Pancreas (tissue), 10 donors: ENCODE data around the gene ZMYM4. TPM values are rescaled to one million over a fixed set of nuclear protein-coding genes. Genes with fewer than 3 reads are reported as not detected.

Experiments
- ATAC-seq, 4 donors: fragments of 200-7000 bp; cut with Tn5 transposase; one replicate each; pipeline versions ENCODE4 v1.8.0 to v1.9.1; 2020; ENCODE audit warnings: mild to moderate bottlenecking in 4 of 4, moderate library complexity in 4 of 4
- DNase-seq, 6 donors: peaks; one replicate each; pipeline ENCODE4 v3.0.0-alpha.2; 2020
- FAIRE-seq: peaks from 2 replicates; lab custom pipeline; 2012; peaks lifted over from hg19 to GRCh38; lab: Jason Lieb, UNC
- H3K27ac ChIP-seq, 4 donors: fragments of 200-600 bp; sonication (generic); 1 replicate in 3 of 4; 2 replicates in 1 of 4; pipeline versions ENCODE4 v1.5.0 to v1.8.0; 2020
- H3K27me3 ChIP-seq, 4 donors: fragments of 200-600 bp; one replicate each; pipeline ENCODE4 v1.8.0; 2021
- H3K36me3 ChIP-seq, 3 donors: fragments of 200-600 bp; sonication (generic) in 1 of 3; one replicate each; pipeline versions ENCODE4 v1.5.0 to v1.8.0; 2020 to 2021
- H3K4me1 ChIP-seq, 3 donors: fragments of 200-600 bp; one replicate each; pipeline ENCODE4 v1.8.0; 2021
- H3K4me3 ChIP-seq, 4 donors: fragments of 200-600 bp; sonication (generic) in 2 of 4; one replicate each; pipeline versions ENCODE4 v1.5.0 to v1.8.0; 2020 to 2021
- H3K9me3 ChIP-seq, 4 donors: fragments of 200-600 bp; one replicate each; pipeline ENCODE4 v1.8.0; 2021
- CTCF ChIP-seq, 4 donors: fragments of 200-600 bp; sonication (generic) in 3 of 4; IDR thresholded peaks; one replicate each; pipeline versions ENCODE4 v1.5.0 to v1.8.0; 2021; ENCODE audit warnings: antibody characterized with exemption in 4 of 4
- WGBS, 2 donors: extraction: QIAGEN DNeasy Blood & Tissue Kit; methylation state at CpG; one replicate each; pipeline ENCODE4 v1.1.7; 2013; 5-methylcytosine and 5-hydroxymethylcytosine counted together
- intact Hi-C, 3 donors: fragments of 100-400 bp; cut with DNase I; formaldehyde crosslinking; loops; one replicate each; pipeline versions ENCODE4 v1.11.1 to v1.14.2; 2022
- polyA plus RNA-seq, 2 donors: library from polyadenylated mRNA; stranded (reverse); fragments of 200-250 nt; gene quantifications; one replicate each; pipeline ENCODE4 v1.2.3, GENCODE V29; 2013
- total RNA-seq, 6 donors: library from RNA; stranded (reverse); fragmentation: NEBNext Ultra II Directional in 4 of 6; extraction: Animal tissue kit (Norgen Biotek cat#: 25700) in 4 of 6; gene quantifications; one replicate each; pipeline versions ENCODE4 v1.2.1 to v1.2.4, GENCODE V29; 2021 to 2023
- donor health status: healthy with polysubstance abuse.
- donor health status: DM: no; HTN: no; CAD: no; lungs with moderate emphysema.
- donor health status: DM: no; HTN: no; CAD: no.
- donor health status: control.
- donor health status: control.
- donor health status: Bipolar disorder and iron deficiency.
- donor health status: DM: yes; HTN: yes; CAD: no.
- donor health status: DM: no; HTN: no; CAD: no.
- donor health status: DM: no; HTN: no; CAD: no.
- donor health status: DM: yes; HTN: yes; CAD: no.

ZMYM4 gene
- total and polyA plus RNA-seq, 8 donors, result 10.5 to 31.1 (median 17.8) TPM

GRCh38 chr1:35426097-35426586 lies 157.6 kb downstream of the ZMYM4 start:
- no peak for ATAC-seq
- FAIRE-seq, result no peak
- DNase-seq, result no peak
- no peaks in the 10 kb centered on the region for H3K4me1 ChIP-seq
- no peaks in the 10 kb centered on the region for H3K9me3 ChIP-seq
- no peak for TF ChIP-seq CTCF (IDR thresholded peaks at IDR 0.05)
- no peak overlapping the region for H3K4me3 ChIP-seq
- WGBS, 2 donors, result 77 to 79% methylated on average over 2 of the region's 2 CpGs
- no peaks in the 10 kb centered on the region for H3K36me3 ChIP-seq
- no peak overlapping the region for H3K27ac ChIP-seq
- intact Hi-C loops, result no loop called here
- H3K27me3 ChIP-seq, result no peaks in the 10 kb centered on the region

GRCh38 chr1:35428360-35428759 lies 159.9 kb downstream of the ZMYM4 start:
- 97% methylated on average over 7 of the region's 7 CpGs for WGBS, 2 donors
- Histone ChIP-seq H3K4me3 (no peak overlapping the region), H3K9me3 (no peaks in the 10 kb centered on the region), H3K4me1 (no peaks in the 10 kb centered on the region), H3K36me3 (peaks cover 0 to 9% (median 0%) of the 10 kb centered on the region in 3 donors), H3K27ac (no peak overlapping the region), H3K27me3 (no peaks in the 10 kb centered on the region)
- intact Hi-C loops, result no loop called here
- DNase-seq (no peak), ATAC-seq (no peak), FAIRE-seq (no peak)
- no peak for TF ChIP-seq CTCF (IDR thresholded peaks at IDR 0.05)

DNA sequence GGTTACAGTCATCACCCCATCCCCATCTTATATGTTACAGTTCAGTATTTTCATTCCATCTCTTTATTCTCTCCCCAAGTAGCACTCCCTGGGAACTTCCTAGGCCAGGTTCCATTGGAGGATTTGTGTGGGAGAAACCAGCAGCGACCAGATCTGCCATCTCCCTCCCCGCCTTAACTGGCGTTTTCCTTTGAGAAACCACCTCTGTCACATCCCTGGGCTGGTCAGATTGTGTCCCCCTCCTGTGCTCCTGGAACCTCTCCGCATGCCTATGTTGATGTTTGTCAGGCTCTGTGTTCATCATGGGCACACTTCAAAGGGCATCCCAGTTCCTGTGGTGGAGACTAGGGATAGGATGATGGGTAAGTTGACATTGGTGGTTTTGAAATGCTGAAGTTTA lies 162.3 kb downstream of the ZMYM4 start:
- WGBS, 2 donors, result 99 to 100% methylated on average over 4 of the region's 4 CpGs
- intact Hi-C loops, result no loop called here
- no peak overlapping the region for H3K4me3 ChIP-seq
- peaks cover 5 to 25% (median 7%) of the 10 kb centered on the region in 3 donors for H3K36me3 ChIP-seq
- FAIRE-seq (no peak), ATAC-seq (no peak), DNase-seq (no peak)
- H3K9me3 ChIP-seq, result no peaks in the 10 kb centered on the region
- H3K27me3 ChIP-seq, result no peaks in the 10 kb centered on the region
- H3K4me1 ChIP-seq, result no peaks in the 10 kb centered on the region
- TF ChIP-seq CTCF (IDR thresholded peaks at IDR 0.05), result no peak
- H3K27ac ChIP-seq, result no peak overlapping the region

DNA sequence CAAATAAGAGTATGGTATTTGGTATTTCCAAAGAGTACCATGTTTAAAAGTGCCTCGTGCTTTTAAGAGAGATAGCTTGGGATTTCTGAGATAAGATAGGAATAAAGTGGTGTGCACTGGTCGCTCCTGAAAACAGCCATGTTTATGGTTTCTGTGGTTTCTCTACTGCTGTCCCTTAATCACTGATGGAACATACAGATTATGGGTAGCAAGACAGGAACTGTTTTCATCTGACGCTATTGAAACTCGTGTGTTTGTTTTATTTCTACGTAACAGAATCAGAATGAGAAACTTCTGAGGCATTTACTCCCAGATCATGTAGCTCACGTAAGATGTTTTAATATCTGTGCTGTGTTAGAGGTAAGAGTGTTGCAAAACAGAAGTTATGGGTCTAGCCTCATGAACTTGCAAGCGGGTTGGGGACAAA lies 162.7 kb downstream of the ZMYM4 start:
- no peaks in the 10 kb centered on the region for H3K4me1 ChIP-seq
- no peak overlapping the region for H3K27ac ChIP-seq
- DNase-seq (no peak), ATAC-seq (no peak), FAIRE-seq (no peak)
- no peaks in the 10 kb centered on the region for H3K27me3 ChIP-seq
- intact Hi-C loops, result no loop called here
- peaks cover 5 to 29% (median 9%) of the 10 kb centered on the region in 3 donors for H3K36me3 ChIP-seq
- no peak overlapping the region for H3K4me3 ChIP-seq
- no peaks in the 10 kb centered on the region for H3K9me3 ChIP-seq
- TF ChIP-seq CTCF (IDR thresholded peaks at IDR 0.05), result no peak
- WGBS, 2 donors, result 85 to 91% methylated on average over 7 of the region's 7 CpGs

DNA sequence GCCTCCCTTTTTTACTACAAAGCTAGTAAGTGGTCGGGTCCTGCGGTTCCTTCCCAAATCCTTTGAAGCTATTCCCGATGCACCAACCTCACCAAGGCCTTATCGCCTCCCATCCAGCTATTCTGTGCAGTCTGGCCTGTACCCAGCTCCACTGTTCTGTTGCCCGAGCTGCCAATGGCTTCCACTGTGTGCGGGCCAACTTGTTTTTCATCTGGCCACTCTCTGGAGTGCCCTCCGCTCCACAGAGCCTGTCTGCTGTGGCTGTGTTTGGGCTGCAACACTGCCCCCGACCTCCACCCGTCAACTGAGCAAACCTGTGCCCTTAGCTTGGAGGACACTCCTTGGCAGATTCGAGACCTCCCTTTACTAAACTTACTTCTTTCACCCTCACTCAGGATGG lies 163.7 kb downstream of the ZMYM4 start:
- Histone ChIP-seq H3K36me3 (peaks cover 5 to 35% (median 13%) of the 10 kb centered on the region in 3 donors), H3K4me1 (no peaks in the 10 kb centered on the region), H3K27me3 (no peaks in the 10 kb centered on the region), H3K27ac (no peak overlapping the region), H3K4me3 (no peak overlapping the region), H3K9me3 (no peaks in the 10 kb centered on the region)
- no peak for DNase-seq
- TF ChIP-seq CTCF (IDR thresholded peaks at IDR 0.05), result no peak
- FAIRE-seq, result no peak
- ATAC-seq, result no peak
- intact Hi-C loops, result no loop called here
- WGBS, 2 donors, result 94% methylated on average over 10 of the region's 10 CpGs
